NCI-H2107 treated with DMSO at 0.1 percent for 48 hours (cell line): ENCODE results near the gene UGT2B10.
"Not testable (repeated sequence)": the region's sequence is repeated elsewhere in the genome, so short reads cannot be mapped to it uniquely, and the experiment has no call there.

ENCODE experiments used
- DNase-seq: peaks from one replicate; lab custom pipeline; 2025; ENCODE audit not compliant: unreplicated experiment; lab: John Stamatoyannopoulos, UW

The UGT2B10 gene

GRCh38 chr4:68815617-68816409 lies at the start of gene UGT2B10:
TSS of gene UGT2B10 (plus strand) at chr4:68815994. CDS start at chr4:68816020, 26 bp downstream.
- not testable (repeated sequence) for DNase-seq

- not testable (repeated sequence) for DNase-seq
Measured at GRCh38 chr4:68771836-68772235, 44.0 kb upstream of the UGT2B10 start.

- DNase-seq: no peak
Measured at GRCh38 chr4:68773699-68774098, 42.1 kb upstream of the UGT2B10 start.

GRCh38 chr4:68780232-68780631 lies 35.6 kb upstream of the UGT2B10 start:
- DNase-seq: no peak

- DNase-seq: no peak
Measured at GRCh38 chr4:68797048-68797447, 18.7 kb upstream of the UGT2B10 start.

GRCh38 chr4:68797618-68798017 lies 18.2 kb upstream of the UGT2B10 start:
- no peak for DNase-seq

GRCh38 chr4:68803013-68803412 lies 12.8 kb upstream of the UGT2B10 start:
- DNase-seq: no peak

GRCh38 chr4:68808060-68808459 lies 7.7 kb upstream of the UGT2B10 start:
- DNase-seq: no peak

GRCh38 chr4:68810919-68811318 lies 4.9 kb upstream of the UGT2B10 start:
- DNase-seq: no peak

GRCh38 chr4:68816410-68817265 lies 844 bp downstream of the UGT2B10 start:
- not testable (repeated sequence) for DNase-seq

GRCh38 chr4:68817386-68817785 lies 1.6 kb downstream of the UGT2B10 start:
- DNase-seq: no peak

- not testable (repeated sequence) for DNase-seq
Measured at GRCh38 chr4:68818030-68818462, 2.3 kb downstream of the UGT2B10 start.

- DNase-seq: no peak
Measured at GRCh38 chr4:68831642-68832041, 15.8 kb downstream of the UGT2B10 start.

GRCh38 chr4:68850293-68850692 lies 34.5 kb downstream of the UGT2B10 start:
- DNase-seq: no peak

- no peak for DNase-seq
Measured at GRCh38 chr4:68855771-68856170, 40.0 kb downstream of the UGT2B10 start.

- no peak for DNase-seq
Measured at GRCh38 chr4:68858039-68858438, 42.2 kb downstream of the UGT2B10 start.

- no peak for DNase-seq
Measured at GRCh38 chr4:68859655-68860054, 43.9 kb downstream of the UGT2B10 start.

- DNase-seq: no peak
Measured at GRCh38 chr4:68861057-68861456, 45.3 kb downstream of the UGT2B10 start.

- DNase-seq: no peak
Measured at GRCh38 chr4:68864438-68865187, 48.8 kb downstream of the UGT2B10 start.

GRCh38 chr4:68865188-68865638 lies 49.4 kb downstream of the UGT2B10 start:
- DNase-seq: no peak

- no peak for DNase-seq
Measured at GRCh38 chr4:68865760-68866159, 50.0 kb downstream of the UGT2B10 start.
